HepG2 (cell line): ENCODE results near the gene EPHX1. TPM values are rescaled to one million over a fixed set of nuclear protein-coding genes. Genes with fewer than 3 reads are reported as not detected.

Experiments
- BRCA1 ChIP-seq: sonication (generic); formaldehyde crosslinking; IDR thresholded peaks from 2 replicates; pipeline ENCODE4 v1.4.0; 2020; ENCODE audit warnings: missing genetic modification reagents
- CERS6 ChIP-seq: sonication (generic); formaldehyde crosslinking; IDR thresholded peaks from 2 replicates; pipeline ENCODE4 v1.5.0; 2020; ENCODE audit warnings: missing genetic modification reagents
- CREB1 ChIP-seq, 2 experiments: fragments of 450-650 bp in 1 of 2; IDR thresholded peaks; 2 replicates each; pipeline ENCODE4 v1.6.1; 2016 to 2017; ENCODE audit warnings: control low read depth in 1 of 2, mild to moderate bottlenecking in 1 of 2, missing compliant biosample characterization in 1 of 2, missing genetic modification characterization in 1 of 2
- EEA1 ChIP-seq: sonication (generic); formaldehyde crosslinking; IDR thresholded peaks from 2 replicates; pipeline ENCODE4 v1.5.1; 2020; ENCODE audit warnings: mild to moderate bottlenecking, missing genetic modification reagents, borderline replicate concordance
- ELF1 ChIP-seq: sonication (generic); formaldehyde crosslinking; IDR thresholded peaks from 2 replicates; pipeline ENCODE4 v1.4.0; 2020; ENCODE audit warnings: missing genetic modification reagents
- ERF ChIP-seq: IDR thresholded peaks from 2 replicates; pipeline ENCODE4 v1.6.1; 2018; ENCODE audit warnings: missing biosample characterization, missing genetic modification reagents
- HDAC1 ChIP-seq: sonication (generic); formaldehyde crosslinking; IDR thresholded peaks from 2 replicates; pipeline ENCODE4 v1.5.1; 2020; ENCODE audit warnings: mild to moderate bottlenecking, missing genetic modification reagents
- JDP2 ChIP-seq: sonication (generic); formaldehyde crosslinking; IDR thresholded peaks from 2 replicates; pipeline ENCODE4 v1.8.1; 2022; ENCODE audit warnings: missing genetic modification reagents, borderline replicate concordance
- KDM3A ChIP-seq: IDR thresholded peaks from 2 replicates; pipeline ENCODE4 v1.6.1; 2018; ENCODE audit warnings: low read depth, missing compliant biosample characterization
- KMT2B ChIP-seq: IDR thresholded peaks from 2 replicates; pipeline ENCODE4 v1.6.1; 2016; ENCODE audit warnings: missing genetic modification reagents, missing compliant biosample characterization
- NCOA2 ChIP-seq: sonication (generic); formaldehyde crosslinking; IDR thresholded peaks from 2 replicates; pipeline ENCODE4 v1.8.0; 2022; ENCODE audit warnings: inconsistent platforms
- NFYB ChIP-seq: sonication (generic); formaldehyde crosslinking; IDR thresholded peaks from 2 replicates; pipeline ENCODE4 v1.4.0; 2020; ENCODE audit warnings: missing genetic modification reagents
- PAX8 ChIP-seq: sonication (generic); formaldehyde crosslinking; IDR thresholded peaks from 2 replicates; pipeline ENCODE4 v1.8.0; 2022; ENCODE audit warnings: mild to moderate bottlenecking, missing genetic modification reagents, borderline replicate concordance
- RARA ChIP-seq: IDR thresholded peaks from 2 replicates; pipeline ENCODE4 v1.6.1; 2016; ENCODE audit warnings: missing genetic modification reagents, missing compliant biosample characterization
- SOX13 ChIP-seq, 3 experiments: fragments of 450-650 bp in 1 of 3; sonication (generic) in 1 of 3; formaldehyde crosslinking in 1 of 3; IDR thresholded peaks in 2 of 3; conservative IDR thresholded peaks in 1 of 3; 2 replicates each; pipeline versions ENCODE4 v1.5.0 to v1.6.1; 2016 to 2020; ENCODE audit warnings: antibody characterized with exemption in 1 of 3, mild to moderate bottlenecking in 1 of 3, missing compliant biosample characterization in 1 of 3, missing genetic modification reagents in 1 of 3, moderate library complexity in 1 of 3
- SPEN ChIP-seq: sonication (generic); formaldehyde crosslinking; IDR thresholded peaks from 2 replicates; pipeline ENCODE4 v1.5.1; 2020; ENCODE audit warnings: low read depth, mild to moderate bottlenecking, missing genetic modification reagents
- SUZ12 ChIP-seq: fragments of 150-350 bp; IDR thresholded peaks from 2 replicates; pipeline ENCODE4 v1.6.1; 2014; ENCODE audit warnings: low read depth, low read length
- THYN1 ChIP-seq: sonication (generic); formaldehyde crosslinking; IDR thresholded peaks from 2 replicates; pipeline ENCODE4 v1.8.1; 2023; ENCODE audit warnings: low read depth, mild to moderate bottlenecking, moderate library complexity, missing genetic modification reagents, borderline replicate concordance
- ZBTB34 ChIP-seq: sonication (generic); formaldehyde crosslinking; IDR thresholded peaks from 2 replicates; pipeline ENCODE4 v1.8.0; 2022; ENCODE audit warnings: mild to moderate bottlenecking, missing genetic modification reagents
- ZNF234 ChIP-seq: sonication (generic); formaldehyde crosslinking; conservative IDR thresholded peaks from 2 replicates; pipeline ENCODE4 v1.5.1; 2020; ENCODE audit warnings: mild to moderate bottlenecking, missing genetic modification reagents
- ZNF292 ChIP-seq: sonication (generic); formaldehyde crosslinking; IDR thresholded peaks from 2 replicates; pipeline ENCODE4 v1.8.1; 2022; ENCODE audit warnings: mild to moderate bottlenecking, low read depth, missing genetic modification reagents, borderline replicate concordance
- ZNF343 ChIP-seq: sonication (generic); formaldehyde crosslinking; IDR thresholded peaks from 2 replicates; pipeline ENCODE4 v1.4.0; 2020; ENCODE audit warnings: mild to moderate bottlenecking, missing genetic modification reagents
- ZNF383 ChIP-seq: sonication (generic); formaldehyde crosslinking; IDR thresholded peaks from 2 replicates; pipeline ENCODE4 v1.4.0; 2020; ENCODE audit warnings: missing genetic modification reagents, mild to moderate bottlenecking, borderline replicate concordance
- ZNF563 ChIP-seq: sonication (generic); formaldehyde crosslinking; IDR thresholded peaks from 2 replicates; pipeline ENCODE4 v1.8.0; 2022; ENCODE audit warnings: mild to moderate bottlenecking, moderate library complexity, missing genetic modification reagents
- ZNF564 ChIP-seq: sonication (generic); formaldehyde crosslinking; IDR thresholded peaks from 2 replicates; pipeline ENCODE4 v1.8.1; 2023; ENCODE audit warnings: mild to moderate bottlenecking, missing genetic modification reagents
- ZNF572 ChIP-seq: sonication (generic); formaldehyde crosslinking; IDR thresholded peaks from 2 replicates; pipeline ENCODE4 v1.5.1; 2020; ENCODE audit warnings: mild to moderate bottlenecking, missing genetic modification reagents
- ZNF670 ChIP-seq: sonication (generic); formaldehyde crosslinking; IDR thresholded peaks from 2 replicates; pipeline ENCODE4 v1.8.0; 2022; ENCODE audit warnings: mild to moderate bottlenecking, missing genetic modification reagents, borderline replicate concordance
- ZNF674 ChIP-seq: sonication (generic); formaldehyde crosslinking; IDR thresholded peaks from 2 replicates; pipeline ENCODE4 v1.5.0; 2020; ENCODE audit warnings: low read depth, mild to moderate bottlenecking, missing genetic modification reagents
- ZSCAN29 ChIP-seq: sonication (generic); formaldehyde crosslinking; conservative IDR thresholded peaks from 2 replicates; pipeline ENCODE4 v1.4.0; 2020; ENCODE audit warnings: mild to moderate bottlenecking, missing genetic modification reagents
- polyA plus RNA-seq, 8 experiments: library from polyadenylated mRNA; depleted of rRNA in 3 of 8; stranded (reverse) in 7 of 8; unstranded in 1 of 8; fragments of >200 nt; fragmentation: Illumina TruSeq in 4 of 8; extraction: Trizol in 4 of 8; gene quantifications; 2 replicates each; pipeline versions ENCODE4 v1.2.1 to v1.2.3, GENCODE V29; 2011 to 2016; ENCODE audit warnings: low read depth in 4 of 8, missing spikeins in 1 of 8, mixed read lengths in 1 of 8; ENCODE audit not compliant: insufficient read depth in 1 of 8
- total RNA-seq, 5 experiments: library from RNA; depleted of rRNA; stranded (reverse); fragments of >200 nt; fragmentation: Illumina TruSeq; extraction: Trizol; gene quantifications; 2 replicates each; pipeline ENCODE4 v1.2.3, GENCODE V29; 2016; ENCODE audit warnings: low read depth in 1 of 5

EPHX1 gene
- total and polyA plus RNA-seq, 2 of the 13 experiments (the other 11 are each of a cell fraction or from before 2014, with no cell fraction given), result 27.7 to 36.5 TPM

- TF ChIP-seq THYN1 (CRISPR knock-in tag) (0 out of 2 replicates have a peak, but pooled peaks have one; percentile 16), ZNF674 (peak; percentile 61; the same call in 1 of the 2 replicates), NCOA2 (CRISPR knock-in tag) (peak; percentile 52; the same call in 1 of the 2 replicates), PAX8 (no peak), ELF1 (CRISPR knock-in tag) (peak; percentile 64; the same call in 1 of the 2 replicates), HDAC1 (CRISPR knock-in tag) (peak; percentile 85), EEA1 (CRISPR knock-in tag) (no peak), ERF (CRISPR knock-in tag) (peak; percentile 84), CREB1 (IDR thresholded peaks at IDR 0.05) (peak; percentile 71), CREB1 (CRISPR knock-in tag; IDR thresholded peaks at IDR 0.05) (peak; percentile 55; the same call in 1 of the 2 replicates), ZSCAN29 (no peak; the same call in 1 of the 2 replicates), BRCA1 (CRISPR knock-in tag) (no peak), ZBTB34 (CRISPR knock-in tag) (no peak), SOX13 (IDR thresholded peaks at IDR 0.05) (no peak), SOX13 (CRISPR knock-in tag; conservative IDR thresholded peaks at IDR 0.05 in 1 of 2, IDR thresholded peaks at IDR 0.05 in 1 of 2) (peak in 1 of 2 experiments; percentile 57; a peak in 1 of 4 replicates), SPEN (peak; percentile 82; the same call in 1 of the 2 replicates), ZNF670 (CRISPR knock-in tag) (peak; percentile 76; the same call in 1 of the 2 replicates), RARA (CRISPR knock-in tag) (0 out of 2 replicates have a peak, but pooled peaks have one; percentile 12), ZNF564 (peak; percentile 68; the same call in 1 of the 2 replicates), SUZ12 (no peak), NFYB (CRISPR knock-in tag) (peak; percentile 95), JDP2 (CRISPR knock-in tag) (no peak), CERS6 (no peak), KDM3A (CRISPR knock-in tag) (peak; percentile 91), ZNF234 (CRISPR knock-in tag) (no peak), ZNF343 (CRISPR knock-in tag) (peak; percentile 89; the same call in 1 of the 2 replicates), ZNF383 (CRISPR knock-in tag) (0 out of 2 replicates have a peak, but pooled peaks have one; percentile 61), ZNF572 (CRISPR knock-in tag) (peak; percentile 0; the same call in 1 of the 2 replicates), ZNF563 (peak; percentile 63; the same call in 1 of the 2 replicates), ZNF292 (0 out of 2 replicates have a peak, but pooled peaks have one; percentile 43), KMT2B (CRISPR knock-in tag) (peak; percentile 95)
Observed at GRCh38 chr1:225777583-225778336, 32.2 kb upstream of the EPHX1 start, which contains the start of gene SRP9 (continued).
